ENCODE data around the gene CDH26. TPM values are rescaled to one million over a fixed set of nuclear protein-coding genes. Genes with fewer than 3 reads are reported as not detected.

The CDH26 gene
- total and polyA plus RNA-seq, 10 of the 15 experiments (the other 5 are each of a cell fraction or from before 2014, with no cell fraction given) = 0.03 to 0.19 (median 0.08) TPM; not detected in 4

DNA sequence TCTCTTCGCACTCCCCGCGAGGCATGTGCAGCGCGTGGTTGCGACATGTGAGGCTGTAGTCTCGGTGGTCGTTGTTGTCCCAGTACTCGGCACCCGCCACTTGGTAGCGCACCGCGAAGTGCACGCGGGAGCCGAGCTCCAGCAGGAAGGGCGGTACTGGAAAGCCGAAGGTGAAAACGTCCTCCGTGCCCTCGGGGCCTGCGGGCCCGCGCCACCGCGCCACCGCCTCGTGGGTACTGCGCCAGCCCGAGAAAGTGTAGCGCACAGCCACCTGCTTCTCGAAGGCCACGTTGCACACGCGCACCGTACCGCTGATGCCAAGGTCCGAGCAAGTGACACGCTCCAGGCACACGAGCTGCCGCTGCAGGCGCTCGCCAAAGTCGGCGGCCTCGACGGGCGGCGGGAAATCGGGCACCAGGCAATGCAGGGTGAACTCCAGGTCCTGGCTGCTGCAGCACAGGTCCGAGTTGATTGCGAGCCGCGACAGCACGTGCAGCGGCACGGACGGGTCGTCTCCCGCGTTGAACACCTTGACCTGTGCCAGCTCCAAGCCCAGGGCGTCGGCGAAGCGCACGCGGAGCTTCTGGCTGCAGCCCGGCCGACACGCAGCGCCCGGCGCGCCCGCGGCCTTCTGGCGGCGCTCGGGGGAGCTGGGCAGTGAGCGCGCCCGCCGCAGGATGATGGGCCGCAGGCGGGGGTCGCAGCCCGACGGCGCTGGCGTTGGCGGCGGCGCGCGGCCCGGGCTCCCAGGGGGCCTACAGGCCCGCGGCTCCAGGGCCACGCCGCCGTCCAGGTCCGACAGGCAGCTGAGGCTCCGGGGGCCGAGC is 19.0 kb upstream of the CDH26 start (continued):
- TF ChIP-seq POU2F2 (IDR thresholded peaks at IDR 0.05; ENCODE audit: borderline replicate concordance, low read depth, low read length) (no peak), SP1 (IDR thresholded peaks at IDR 0.05; ENCODE audit: low read depth, low read length) (no peak), KDM1A (IDR thresholded peaks at IDR 0.05; ENCODE audit: borderline replicate concordance) (no peak), RCOR1 (conservative IDR thresholded peaks at IDR 0.05; ENCODE audit: low read depth, low read length) (no peak), POLR2A (IDR thresholded peaks at IDR 0.05; ENCODE audit: low read depth, low read length) (0 out of 2 replicates have a peak, but pooled peaks have one; percentile 47), FOXM1 (IDR thresholded peaks at IDR 0.05; ENCODE audit: low read depth, low read length) (no peak), NFIC (IDR thresholded peaks at IDR 0.05; ENCODE audit: low read depth, low read length) (no peak), SRF (IDR thresholded peaks at IDR 0.05; ENCODE audit: low read depth in 2 of 2, low read length in 2 of 2) (no peak), POLR2AphosphoS2 (IDR thresholded peaks at IDR 0.05; ENCODE audit: low read depth, low read length) (no peak), WRNIP1 (IDR thresholded peaks at IDR 0.05; ENCODE audit: borderline replicate concordance, low read depth, low read length) (no peak), ZBED1 (IDR thresholded peaks at IDR 0.05; ENCODE audit: borderline replicate concordance) (no peak)
- TF ChIP-seq, protein P1, sequence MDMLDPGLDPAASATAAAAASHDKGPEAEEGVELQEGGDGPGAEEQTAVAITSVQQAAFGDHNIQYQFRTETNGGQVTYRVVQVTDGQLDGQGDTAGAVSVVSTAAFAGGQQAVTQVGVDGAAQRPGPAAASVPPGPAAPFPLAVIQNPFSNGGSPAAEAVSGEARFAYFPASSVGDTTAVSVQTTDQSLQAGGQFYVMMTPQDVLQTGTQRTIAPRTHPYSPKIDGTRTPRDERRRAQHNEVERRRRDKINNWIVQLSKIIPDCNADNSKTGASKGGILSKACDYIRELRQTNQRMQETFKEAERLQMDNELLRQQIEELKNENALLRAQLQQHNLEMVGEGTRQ (IDR thresholded peaks at IDR 0.05; ENCODE audit: borderline replicate concordance, low read depth, low read length) = no peak
- TF ChIP-seq, protein P2, sequence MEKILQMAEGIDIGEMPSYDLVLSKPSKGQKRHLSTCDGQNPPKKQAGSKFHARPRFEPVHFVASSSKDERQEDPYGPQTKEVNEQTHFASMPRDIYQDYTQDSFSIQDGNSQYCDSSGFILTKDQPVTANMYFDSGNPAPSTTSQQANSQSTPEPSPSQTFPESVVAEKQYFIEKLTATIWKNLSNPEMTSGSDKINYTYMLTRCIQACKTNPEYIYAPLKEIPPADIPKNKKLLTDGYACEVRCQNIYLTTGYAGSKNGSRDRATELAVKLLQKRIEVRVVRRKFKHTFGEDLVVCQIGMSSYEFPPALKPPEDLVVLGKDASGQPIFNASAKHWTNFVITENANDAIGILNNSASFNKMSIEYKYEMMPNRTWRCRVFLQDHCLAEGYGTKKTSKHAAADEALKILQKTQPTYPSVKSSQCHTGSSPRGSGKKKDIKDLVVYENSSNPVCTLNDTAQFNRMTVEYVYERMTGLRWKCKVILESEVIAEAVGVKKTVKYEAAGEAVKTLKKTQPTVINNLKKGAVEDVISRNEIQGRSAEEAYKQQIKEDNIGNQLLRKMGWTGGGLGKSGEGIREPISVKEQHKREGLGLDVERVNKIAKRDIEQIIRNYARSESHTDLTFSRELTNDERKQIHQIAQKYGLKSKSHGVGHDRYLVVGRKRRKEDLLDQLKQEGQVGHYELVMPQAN (conservative IDR thresholded peaks at IDR 0.05) = no peak
- TF ChIP-seq, protein P3, sequence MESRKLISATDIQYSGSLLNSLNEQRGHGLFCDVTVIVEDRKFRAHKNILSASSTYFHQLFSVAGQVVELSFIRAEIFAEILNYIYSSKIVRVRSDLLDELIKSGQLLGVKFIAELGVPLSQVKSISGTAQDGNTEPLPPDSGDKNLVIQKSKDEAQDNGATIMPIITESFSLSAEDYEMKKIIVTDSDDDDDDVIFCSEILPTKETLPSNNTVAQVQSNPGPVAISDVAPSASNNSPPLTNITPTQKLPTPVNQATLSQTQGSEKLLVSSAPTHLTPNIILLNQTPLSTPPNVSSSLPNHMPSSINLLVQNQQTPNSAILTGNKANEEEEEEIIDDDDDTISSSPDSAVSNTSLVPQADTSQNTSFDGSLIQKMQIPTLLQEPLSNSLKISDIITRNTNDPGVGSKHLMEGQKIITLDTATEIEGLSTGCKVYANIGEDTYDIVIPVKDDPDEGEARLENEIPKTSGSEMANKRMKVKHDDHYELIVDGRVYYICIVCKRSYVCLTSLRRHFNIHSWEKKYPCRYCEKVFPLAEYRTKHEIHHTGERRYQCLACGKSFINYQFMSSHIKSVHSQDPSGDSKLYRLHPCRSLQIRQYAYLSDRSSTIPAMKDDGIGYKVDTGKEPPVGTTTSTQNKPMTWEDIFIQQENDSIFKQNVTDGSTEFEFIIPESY (IDR thresholded peaks at IDR 0.05) = peak; percentile 91
- TF ChIP-seq, protein P4, sequence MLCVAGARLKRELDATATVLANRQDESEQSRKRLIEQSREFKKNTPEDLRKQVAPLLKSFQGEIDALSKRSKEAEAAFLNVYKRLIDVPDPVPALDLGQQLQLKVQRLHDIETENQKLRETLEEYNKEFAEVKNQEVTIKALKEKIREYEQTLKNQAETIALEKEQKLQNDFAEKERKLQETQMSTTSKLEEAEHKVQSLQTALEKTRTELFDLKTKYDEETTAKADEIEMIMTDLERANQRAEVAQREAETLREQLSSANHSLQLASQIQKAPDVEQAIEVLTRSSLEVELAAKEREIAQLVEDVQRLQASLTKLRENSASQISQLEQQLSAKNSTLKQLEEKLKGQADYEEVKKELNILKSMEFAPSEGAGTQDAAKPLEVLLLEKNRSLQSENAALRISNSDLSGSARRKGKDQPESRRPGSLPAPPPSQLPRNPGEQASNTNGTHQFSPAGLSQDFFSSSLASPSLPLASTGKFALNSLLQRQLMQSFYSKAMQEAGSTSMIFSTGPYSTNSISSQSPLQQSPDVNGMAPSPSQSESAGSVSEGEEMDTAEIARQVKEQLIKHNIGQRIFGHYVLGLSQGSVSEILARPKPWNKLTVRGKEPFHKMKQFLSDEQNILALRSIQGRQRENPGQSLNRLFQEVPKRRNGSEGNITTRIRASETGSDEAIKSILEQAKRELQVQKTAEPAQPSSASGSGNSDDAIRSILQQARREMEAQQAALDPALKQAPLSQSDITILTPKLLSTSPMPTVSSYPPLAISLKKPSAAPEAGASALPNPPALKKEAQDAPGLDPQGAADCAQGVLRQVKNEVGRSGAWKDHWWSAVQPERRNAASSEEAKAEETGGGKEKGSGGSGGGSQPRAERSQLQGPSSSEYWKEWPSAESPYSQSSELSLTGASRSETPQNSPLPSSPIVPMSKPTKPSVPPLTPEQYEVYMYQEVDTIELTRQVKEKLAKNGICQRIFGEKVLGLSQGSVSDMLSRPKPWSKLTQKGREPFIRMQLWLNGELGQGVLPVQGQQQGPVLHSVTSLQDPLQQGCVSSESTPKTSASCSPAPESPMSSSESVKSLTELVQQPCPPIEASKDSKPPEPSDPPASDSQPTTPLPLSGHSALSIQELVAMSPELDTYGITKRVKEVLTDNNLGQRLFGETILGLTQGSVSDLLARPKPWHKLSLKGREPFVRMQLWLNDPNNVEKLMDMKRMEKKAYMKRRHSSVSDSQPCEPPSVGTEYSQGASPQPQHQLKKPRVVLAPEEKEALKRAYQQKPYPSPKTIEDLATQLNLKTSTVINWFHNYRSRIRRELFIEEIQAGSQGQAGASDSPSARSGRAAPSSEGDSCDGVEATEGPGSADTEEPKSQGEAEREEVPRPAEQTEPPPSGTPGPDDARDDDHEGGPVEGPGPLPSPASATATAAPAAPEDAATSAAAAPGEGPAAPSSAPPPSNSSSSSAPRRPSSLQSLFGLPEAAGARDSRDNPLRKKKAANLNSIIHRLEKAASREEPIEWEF (IDR thresholded peaks at IDR 0.05; ENCODE audit: insufficient replicate concordance, low read depth, low read length) = no peak
